Measurements from ENCODE around the gene GALNT9. TPM values are rescaled to one million over a fixed set of nuclear protein-coding genes. Genes with fewer than 3 reads are reported as not detected.

GALNT9 gene
- total RNA-seq, 1 experiment from 2014 or later = 2.6 TPM

DNA sequence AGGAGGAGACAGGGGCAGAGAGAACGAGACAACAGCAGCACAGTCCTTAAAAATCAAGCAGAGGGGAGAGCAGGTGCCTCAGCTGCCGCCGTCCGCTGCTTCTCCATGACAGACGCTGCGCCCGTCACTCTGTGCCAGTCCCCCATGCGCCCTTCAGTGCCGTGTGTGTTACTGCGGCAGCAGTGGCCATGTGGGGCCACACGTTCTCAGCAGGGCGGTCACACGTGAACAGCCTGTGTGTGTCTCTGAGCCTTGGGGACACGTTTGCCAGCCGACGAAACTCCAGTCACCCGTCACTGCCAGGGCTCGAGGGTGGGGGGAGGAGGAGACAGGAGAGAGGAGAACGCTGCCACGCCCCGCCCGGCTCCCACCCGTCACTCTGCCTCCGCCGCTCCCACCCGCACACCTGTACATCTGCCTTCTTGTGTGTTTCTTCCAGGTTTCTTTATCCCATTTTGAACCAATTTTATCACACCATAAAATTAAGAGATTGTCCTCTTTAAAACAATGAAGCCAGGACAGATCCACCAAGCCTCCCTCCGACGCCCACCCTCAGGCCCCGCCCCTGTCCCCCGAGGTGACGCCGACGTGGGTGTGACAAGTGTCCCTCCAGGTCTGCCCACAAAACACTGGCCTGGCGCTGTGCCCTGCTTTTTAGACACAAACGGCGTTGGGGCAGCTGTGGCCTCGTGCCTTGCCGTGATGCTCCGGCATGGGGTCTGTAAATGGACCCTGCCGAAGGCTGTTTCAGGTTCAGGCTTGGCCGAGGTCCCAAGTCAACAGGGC lies 58.2 kb downstream of the GALNT9 start:
- CTCF ChIA-PET = no interaction called here
- no peaks in the 10 kb centered on the region for H3K27me3 ChIP-seq (ENCODE audit: insufficient read depth, low read length)

DNA sequence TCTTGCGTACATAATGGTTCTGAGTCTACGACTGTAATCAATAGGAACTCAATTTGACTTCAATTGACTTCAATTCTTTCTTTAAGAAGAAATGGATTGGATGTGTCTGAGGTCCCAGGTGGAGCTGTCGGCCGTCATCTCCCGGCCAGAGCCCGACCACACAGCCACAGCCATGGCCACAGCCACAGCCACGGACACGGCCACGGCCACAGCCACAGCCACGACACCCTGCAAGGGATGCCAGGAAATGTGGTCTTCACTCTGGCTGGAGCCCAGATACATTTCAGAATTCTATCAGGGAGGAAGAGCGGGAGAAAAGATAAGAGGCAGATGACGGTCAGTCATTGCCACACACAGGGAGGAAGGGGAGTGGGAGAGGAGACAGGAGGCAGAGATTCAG lies 58.9 kb downstream of the GALNT9 start:
- H3K4me2 ChIP-seq (ENCODE audit: low read length) = no peak overlapping the region
- ChIA-PET POLR2A (no interaction called here), CTCF (no interaction called here), RAD21 (ENCODE audit: low non-redundant PET in 1 of 2, low total read pairs in 2 of 2, uncharacterized antibody in 2 of 2, unreplicated experiment in 2 of 2) (no interaction called here)
- ATAC-seq = no peak
- no peaks in the 10 kb centered on the region for H3K9me3 ChIP-seq (ENCODE audit: control insufficient read depth in 1 of 2, insufficient read depth in 1 of 2, low read depth in 1 of 2, low read length in 2 of 2)
- H3K9ac ChIP-seq (ENCODE audit: low read length) = no peak overlapping the region
- H3K79me2 ChIP-seq (ENCODE audit: insufficient read depth, low read length) = no peaks in the 10 kb centered on the region
- no peak overlapping the region for H3K27ac ChIP-seq (ENCODE audit: low read depth, low read length)
- intact Hi-C loops (cut with micrococcal nuclease) = no loop called here
- no peaks in the 10 kb centered on the region for H3K9me2 ChIP-seq (ENCODE audit: insufficient read depth)
- no peak overlapping the region for H3K4me3 ChIP-seq (replicated peaks in 1 of 2; ENCODE audit: low read depth in 1 of 2, low read length in 2 of 2)
- no peaks in the 10 kb centered on the region for H3K27me3 ChIP-seq (ENCODE audit: insufficient read depth, low read length)
- no peaks in the 10 kb centered on the region for H4K20me1 ChIP-seq (ENCODE audit: insufficient read depth)
- no peaks in the 10 kb centered on the region for H3K36me3 ChIP-seq (ENCODE audit: control insufficient read depth in 1 of 2, insufficient read depth in 2 of 2, low read length in 2 of 2)
- DNase-seq (ENCODE audit: low read depth, low spot score) = no peak
- H3K4me1 ChIP-seq (ENCODE audit: control insufficient read depth in 1 of 2, insufficient read depth in 2 of 2, low read length in 2 of 2) = peaks cover 8 to 14% of the 10 kb centered on the region in 2 experiments
- BruUV-seq (replicated peaks) = no TSS peak
- H2AFZ ChIP-seq (ENCODE audit: low read depth, low read length, poor library complexity, severe bottlenecking) = no peak overlapping the region
- TF ChIP-seq, protein P1, sequence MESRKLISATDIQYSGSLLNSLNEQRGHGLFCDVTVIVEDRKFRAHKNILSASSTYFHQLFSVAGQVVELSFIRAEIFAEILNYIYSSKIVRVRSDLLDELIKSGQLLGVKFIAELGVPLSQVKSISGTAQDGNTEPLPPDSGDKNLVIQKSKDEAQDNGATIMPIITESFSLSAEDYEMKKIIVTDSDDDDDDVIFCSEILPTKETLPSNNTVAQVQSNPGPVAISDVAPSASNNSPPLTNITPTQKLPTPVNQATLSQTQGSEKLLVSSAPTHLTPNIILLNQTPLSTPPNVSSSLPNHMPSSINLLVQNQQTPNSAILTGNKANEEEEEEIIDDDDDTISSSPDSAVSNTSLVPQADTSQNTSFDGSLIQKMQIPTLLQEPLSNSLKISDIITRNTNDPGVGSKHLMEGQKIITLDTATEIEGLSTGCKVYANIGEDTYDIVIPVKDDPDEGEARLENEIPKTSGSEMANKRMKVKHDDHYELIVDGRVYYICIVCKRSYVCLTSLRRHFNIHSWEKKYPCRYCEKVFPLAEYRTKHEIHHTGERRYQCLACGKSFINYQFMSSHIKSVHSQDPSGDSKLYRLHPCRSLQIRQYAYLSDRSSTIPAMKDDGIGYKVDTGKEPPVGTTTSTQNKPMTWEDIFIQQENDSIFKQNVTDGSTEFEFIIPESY (IDR thresholded peaks at IDR 0.05; ENCODE audit: extremely low read depth, insufficient replicate concordance, low read length) = no peak
- TF ChIP-seq, protein P2, sequence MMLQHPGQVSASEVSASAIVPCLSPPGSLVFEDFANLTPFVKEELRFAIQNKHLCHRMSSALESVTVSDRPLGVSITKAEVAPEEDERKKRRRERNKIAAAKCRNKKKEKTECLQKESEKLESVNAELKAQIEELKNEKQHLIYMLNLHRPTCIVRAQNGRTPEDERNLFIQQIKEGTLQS (IDR thresholded peaks at IDR 0.05) = no peak
- TF ChIP-seq POLR2A (IDR thresholded peaks at IDR 0.05; ENCODE audit: borderline replicate concordance, extremely low read depth, insufficient read depth, insufficient read length) (no peak), SRF (IDR thresholded peaks at IDR 0.05; ENCODE audit: low read depth) (no peak), SIN3A (IDR thresholded peaks at IDR 0.05; ENCODE audit: low read depth) (no peak), YY1 (IDR thresholded peaks at IDR 0.05; ENCODE audit: extremely low read depth, insufficient replicate concordance, low read depth, low read length) (no peak), POLR2AphosphoS5 (IDR thresholded peaks at IDR 0.05; ENCODE audit: low read depth, low read length) (no peak)
- TF ChIP-seq, protein P3, sequence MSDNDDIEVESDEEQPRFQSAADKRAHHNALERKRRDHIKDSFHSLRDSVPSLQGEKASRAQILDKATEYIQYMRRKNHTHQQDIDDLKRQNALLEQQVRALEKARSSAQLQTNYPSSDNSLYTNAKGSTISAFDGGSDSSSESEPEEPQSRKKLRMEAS (IDR thresholded peaks at IDR 0.05) = no peak

More for the DNA sequence above, 58.2 kb downstream of the GALNT9 start:
- Histone ChIP-seq H3K9me3 (ENCODE audit: control insufficient read depth in 1 of 2, insufficient read depth in 1 of 2, low read depth in 1 of 2, low read length in 2 of 2) (no peaks in the 10 kb centered on the region), H3K27ac (ENCODE audit: low read depth, low read length) (no peak overlapping the region), H3K4me2 (ENCODE audit: low read length) (no peak overlapping the region), H3K36me3 (ENCODE audit: control insufficient read depth in 1 of 2, insufficient read depth in 2 of 2, low read length in 2 of 2) (no peaks in the 10 kb centered on the region), H3K4me3 (replicated peaks in 1 of 2; ENCODE audit: low read depth in 1 of 2, low read length in 2 of 2) (no peak overlapping the region), H3K9me2 (ENCODE audit: insufficient read depth) (no peaks in the 10 kb centered on the region), H3K79me2 (ENCODE audit: insufficient read depth, low read length) (no peaks in the 10 kb centered on the region), H2AFZ (ENCODE audit: low read depth, low read length, poor library complexity, severe bottlenecking) (no peak overlapping the region), H3K4me1 (ENCODE audit: control insufficient read depth in 1 of 2, insufficient read depth in 2 of 2, low read length in 2 of 2) (peaks cover 9 to 16% of the 10 kb centered on the region in 2 experiments), H4K20me1 (ENCODE audit: insufficient read depth) (no peaks in the 10 kb centered on the region), H3K9ac (ENCODE audit: low read length) (no peak overlapping the region)
- ChIA-PET RAD21 (ENCODE audit: low non-redundant PET in 1 of 2, low total read pairs in 2 of 2, uncharacterized antibody in 2 of 2, unreplicated experiment in 2 of 2) (no interaction called here), POLR2A (no interaction called here)
- BruUV-seq (replicated peaks) = no TSS peak
- ATAC-seq (no peak), DNase-seq (ENCODE audit: low read depth, low spot score) (no peak)
- no peak for TF ChIP-seq YY1 (IDR thresholded peaks at IDR 0.05; ENCODE audit: extremely low read depth, insufficient replicate concordance, low read depth, low read length)
- no peak for TF ChIP-seq EZH2phosphoT487 (IDR thresholded peaks at IDR 0.05; ENCODE audit: borderline replicate concordance)
- TF ChIP-seq, protein P1 (IDR thresholded peaks at IDR 0.05; ENCODE audit: extremely low read depth, insufficient replicate concordance, low read length) = no peak
- no peak for TF ChIP-seq ELF1 (IDR thresholded peaks at IDR 0.05; ENCODE audit: borderline replicate concordance, low read depth)
- TF ChIP-seq ZNF274 (IDR thresholded peaks at IDR 0.05; ENCODE audit: low read depth, low read length) = no peak
- intact Hi-C loops (cut with micrococcal nuclease) = no loop called here

Data from HCT116 (cell line).